ENCODE measurements around the gene DPF3.

Gene DPF3

DNA sequence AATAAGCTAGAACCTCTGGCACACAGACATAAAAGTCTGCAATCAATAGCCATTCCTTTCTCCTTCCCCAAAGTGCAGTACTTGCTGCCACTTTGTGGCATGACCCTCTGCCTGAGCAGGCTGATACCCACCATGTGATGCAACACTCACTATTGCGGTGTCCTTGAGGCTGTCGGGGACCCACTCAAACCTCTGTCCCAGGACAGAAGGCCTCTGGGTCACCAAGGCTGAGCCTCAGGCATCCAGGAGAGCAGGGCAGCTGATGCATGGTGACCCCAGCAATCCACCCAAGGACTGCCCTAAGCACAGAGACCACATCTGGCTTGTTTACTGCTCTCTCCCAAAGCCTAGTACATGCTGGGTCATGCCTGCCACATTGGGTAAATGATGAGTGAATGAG, 114.2 kb downstream of the DPF3 start:
- Mint-ChIP-seq H3K9me3 (peaks cover 22% of the 10 kb centered on the region), H3K4me3 (no peak overlapping the region), H3K4me1 (ENCODE audit: low read depth) (peaks cover 14% of the 10 kb centered on the region), H3K27me3 (ENCODE audit: low read depth) (peaks cover 4% of the 10 kb centered on the region), H3K27ac (no peak overlapping the region), H3K36me3 (ENCODE audit: low read depth) (peaks cover 23% of the 10 kb centered on the region)

DNA sequence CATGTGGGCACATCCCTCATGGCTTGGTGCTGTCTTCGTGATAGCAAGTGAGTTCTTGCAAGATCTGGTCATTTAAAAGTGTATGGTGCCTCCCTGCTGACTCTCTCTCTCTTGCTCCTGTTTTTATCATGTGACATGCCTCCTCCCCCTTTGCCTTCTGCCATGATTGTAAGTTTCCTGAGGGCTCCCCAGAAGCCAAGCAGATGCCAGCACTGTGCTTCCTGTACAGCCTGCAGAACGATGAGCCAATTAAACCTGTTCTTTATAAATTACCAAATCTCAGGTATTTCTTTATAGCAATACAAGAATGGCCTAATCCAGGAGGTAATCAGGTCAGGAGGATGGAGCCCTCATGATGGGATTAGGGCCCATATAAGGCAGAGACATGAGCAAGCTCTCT, 116.3 kb downstream of the DPF3 start:
- H3K9me3 Mint-ChIP-seq, result peaks cover 24% of the 10 kb centered on the region
- no peak overlapping the region for H3K27ac Mint-ChIP-seq
- H3K4me3 Mint-ChIP-seq, result no peak overlapping the region
- peaks cover 18% of the 10 kb centered on the region for H3K4me1 Mint-ChIP-seq (ENCODE audit: low read depth)
- peaks cover 6% of the 10 kb centered on the region for H3K27me3 Mint-ChIP-seq (ENCODE audit: low read depth)
- peaks cover 23% of the 10 kb centered on the region for H3K36me3 Mint-ChIP-seq (ENCODE audit: low read depth)

DNA sequence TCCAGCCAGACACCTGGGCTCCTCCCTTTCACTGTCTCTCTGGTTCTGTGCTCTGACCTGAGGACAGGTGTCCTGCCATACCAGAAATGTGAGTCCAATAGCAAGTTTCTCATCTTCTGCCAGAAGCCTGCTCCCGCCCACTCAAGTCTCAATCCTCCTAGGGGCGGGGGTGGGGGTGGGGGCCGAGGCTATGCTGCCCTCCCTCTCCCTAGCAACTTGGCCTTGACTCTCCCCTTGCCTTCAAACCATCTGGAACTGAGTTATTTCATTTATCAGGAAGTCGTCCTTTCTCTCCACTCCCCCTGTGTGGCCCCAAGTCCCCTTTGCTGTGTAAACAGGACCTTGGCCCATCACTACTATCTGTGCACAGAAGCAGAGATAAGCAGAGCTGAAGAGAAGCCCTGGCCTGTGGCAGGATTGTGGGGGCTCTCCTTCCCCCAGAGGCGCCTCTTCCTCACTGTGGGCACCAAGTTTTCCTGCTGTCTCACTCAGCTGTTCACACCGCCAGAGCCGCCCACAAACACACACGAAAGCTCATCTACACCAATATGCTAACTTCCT, 117.1 kb downstream of the DPF3 start:
- H3K4me1 Mint-ChIP-seq (ENCODE audit: low read depth), result peaks cover 18% of the 10 kb centered on the region
- H3K27me3 Mint-ChIP-seq (ENCODE audit: low read depth), result peaks cover 8% of the 10 kb centered on the region
- no peak overlapping the region for H3K4me3 Mint-ChIP-seq
- H3K36me3 Mint-ChIP-seq (ENCODE audit: low read depth), result peaks cover 24% of the 10 kb centered on the region
- H3K9me3 Mint-ChIP-seq, result peaks cover 26% of the 10 kb centered on the region
- H3K27ac Mint-ChIP-seq, result peak overlapping the region; percentile 3

DNA sequence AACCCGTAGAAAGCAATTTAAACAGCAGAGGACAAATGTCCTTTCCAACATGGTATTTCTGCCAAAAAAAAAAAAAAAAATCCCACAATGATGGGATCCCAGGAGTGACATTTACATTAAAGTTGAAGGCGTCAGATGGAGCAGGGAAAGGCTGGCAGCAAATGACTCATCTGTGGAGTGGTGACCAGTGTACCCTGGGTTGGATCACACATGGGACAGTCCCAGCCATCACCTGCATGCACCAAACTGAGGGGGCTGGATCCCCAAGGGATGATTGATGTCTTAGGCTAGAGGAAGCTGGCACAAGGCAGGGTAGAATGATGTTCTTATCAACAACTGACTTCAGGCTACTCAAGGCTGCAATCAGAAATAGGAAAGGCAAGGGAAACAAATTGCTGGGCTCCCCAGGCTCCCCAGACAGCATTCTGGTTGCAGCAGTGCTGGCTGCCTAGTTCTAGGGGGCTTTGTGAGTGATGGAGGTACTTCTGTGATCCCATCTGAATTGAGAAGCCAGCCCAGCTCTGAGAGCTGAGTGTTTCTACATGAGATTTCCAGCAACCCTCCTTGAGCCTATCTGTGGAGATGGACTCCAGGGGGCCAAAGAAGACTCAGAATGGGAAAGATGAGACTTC, 117.9 kb downstream of the DPF3 start:
- Mint-ChIP-seq H3K36me3 (ENCODE audit: low read depth) (peaks cover 24% of the 10 kb centered on the region), H3K4me1 (ENCODE audit: low read depth) (peaks cover 18% of the 10 kb centered on the region), H3K9me3 (peaks cover 26% of the 10 kb centered on the region), H3K27me3 (ENCODE audit: low read depth) (peaks cover 8% of the 10 kb centered on the region), H3K27ac (no peak overlapping the region), H3K4me3 (no peak overlapping the region)

DNA sequence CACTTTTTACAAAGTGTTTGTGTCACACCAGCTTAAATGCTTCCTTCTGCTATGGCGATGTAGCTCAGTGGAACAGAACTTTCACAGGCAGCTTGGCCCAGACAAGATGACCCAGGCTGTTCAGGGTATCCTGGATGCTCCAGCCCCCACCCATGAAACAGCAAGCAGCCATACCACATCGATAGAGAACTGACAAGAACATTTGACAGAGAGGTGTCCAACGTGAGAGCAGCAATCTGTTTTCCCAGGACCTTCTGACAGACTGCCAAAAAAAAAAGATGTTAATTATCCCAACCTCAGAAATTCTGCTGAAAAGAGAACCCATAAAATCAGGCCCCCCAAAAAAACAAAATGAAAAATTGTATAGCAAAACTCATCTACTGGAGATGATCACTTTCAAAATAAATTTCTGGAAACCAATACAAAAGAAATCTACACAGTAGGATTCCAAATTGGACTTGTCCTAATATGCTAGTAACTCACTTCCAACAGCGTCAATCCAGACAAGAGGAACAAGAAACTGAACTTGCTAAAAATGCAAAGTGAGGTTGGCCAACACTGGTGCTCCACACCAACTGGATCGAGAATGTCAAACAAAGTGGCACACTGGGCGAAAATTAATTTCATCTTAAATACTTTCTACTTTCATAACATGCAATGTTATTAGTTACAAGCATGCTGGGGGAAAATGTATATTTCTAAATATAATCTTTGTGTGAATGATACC, 118.8 kb downstream of the DPF3 start:
- peaks cover 5% of the 10 kb centered on the region for H3K27me3 Mint-ChIP-seq (ENCODE audit: low read depth)
- H3K36me3 Mint-ChIP-seq (ENCODE audit: low read depth), result peaks cover 24% of the 10 kb centered on the region
- peaks cover 22% of the 10 kb centered on the region for H3K9me3 Mint-ChIP-seq
- no peak overlapping the region for H3K27ac Mint-ChIP-seq
- H3K4me1 Mint-ChIP-seq (ENCODE audit: low read depth), result peaks cover 18% of the 10 kb centered on the region
- H3K4me3 Mint-ChIP-seq, result no peak overlapping the region

DNA sequence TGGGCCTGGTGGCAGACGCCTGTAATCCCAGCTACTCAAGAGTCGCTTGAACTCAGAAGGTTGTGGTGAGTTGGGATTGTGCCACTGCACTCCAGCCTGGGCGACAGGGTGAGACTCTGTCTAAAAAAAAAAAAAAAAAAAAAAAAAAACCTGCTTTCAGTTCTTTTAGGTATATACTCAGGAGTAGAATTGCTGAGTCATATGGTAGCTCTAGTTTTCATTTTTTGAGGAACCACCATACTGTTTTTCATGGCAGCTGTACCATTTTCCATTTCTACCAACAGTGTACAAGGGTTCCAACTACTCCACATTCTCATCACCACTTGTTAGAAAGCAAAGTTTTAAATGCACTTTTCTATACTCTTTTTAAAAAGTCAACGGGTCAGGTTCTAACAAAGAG, 119.8 kb downstream of the DPF3 start:
- H3K9me3 Mint-ChIP-seq, result peaks cover 21% of the 10 kb centered on the region
- no peak overlapping the region for H3K27ac Mint-ChIP-seq
- peaks cover 26% of the 10 kb centered on the region for H3K36me3 Mint-ChIP-seq (ENCODE audit: low read depth)
- peaks cover 18% of the 10 kb centered on the region for H3K4me1 Mint-ChIP-seq (ENCODE audit: low read depth)
- no peak overlapping the region for H3K4me3 Mint-ChIP-seq
- peaks cover 4% of the 10 kb centered on the region for H3K27me3 Mint-ChIP-seq (ENCODE audit: low read depth)

DNA sequence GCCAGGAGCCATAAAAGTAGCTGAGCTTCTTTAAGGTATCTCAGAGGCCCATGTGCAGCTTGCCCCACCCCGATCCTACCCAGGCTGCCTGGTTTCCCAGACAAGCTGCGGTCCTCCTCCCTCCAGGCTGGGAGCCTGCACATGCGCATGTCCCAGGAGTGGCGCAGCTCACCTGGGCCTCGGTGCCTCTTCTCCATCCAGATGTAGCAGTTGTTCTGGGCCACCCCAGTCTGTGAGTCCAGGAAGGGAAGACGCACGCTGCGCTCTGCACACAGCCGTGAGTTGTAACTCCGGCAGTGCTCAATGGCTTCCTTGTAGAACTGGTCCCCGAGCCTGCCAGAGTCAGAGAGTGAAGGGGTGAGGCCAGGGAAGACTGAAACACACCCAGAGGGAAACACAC, 122.3 kb downstream of the DPF3 start:
- Mint-ChIP-seq H3K27ac (no peak overlapping the region), H3K9me3 (peaks cover 19% of the 10 kb centered on the region), H3K36me3 (ENCODE audit: low read depth) (peaks cover 28% of the 10 kb centered on the region), H3K4me3 (no peak overlapping the region), H3K4me1 (ENCODE audit: low read depth) (peaks cover 7% of the 10 kb centered on the region), H3K27me3 (ENCODE audit: low read depth) (peaks cover 4% of the 10 kb centered on the region)

DNA sequence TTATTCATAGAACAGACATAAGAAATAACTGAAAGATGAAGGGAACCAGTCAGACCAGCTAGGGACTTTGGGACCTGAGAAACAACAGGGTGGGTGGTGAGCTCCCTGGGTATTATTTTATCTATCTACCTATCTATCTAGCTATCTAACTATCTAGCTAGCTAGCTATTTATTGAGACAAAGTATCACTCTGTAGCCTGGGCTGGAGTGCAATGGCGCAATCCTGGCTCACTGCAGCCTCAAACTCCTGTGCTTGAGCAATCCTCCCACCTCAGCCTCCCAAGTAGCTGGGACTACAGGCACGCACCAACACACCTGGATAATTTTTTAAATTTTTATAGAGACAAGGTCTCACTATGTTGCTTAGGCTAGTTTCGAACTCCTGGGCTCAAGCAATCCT, 127.6 kb downstream of the DPF3 start:
- H3K9me3 Mint-ChIP-seq, result peaks cover 27% of the 10 kb centered on the region
- no peak overlapping the region for H3K4me3 Mint-ChIP-seq
- H3K27me3 Mint-ChIP-seq (ENCODE audit: low read depth), result no peaks in the 10 kb centered on the region
- H3K27ac Mint-ChIP-seq, result no peak overlapping the region
- peaks cover 24% of the 10 kb centered on the region for H3K36me3 Mint-ChIP-seq (ENCODE audit: low read depth)
- no peaks in the 10 kb centered on the region for H3K4me1 Mint-ChIP-seq (ENCODE audit: low read depth)

DNA sequence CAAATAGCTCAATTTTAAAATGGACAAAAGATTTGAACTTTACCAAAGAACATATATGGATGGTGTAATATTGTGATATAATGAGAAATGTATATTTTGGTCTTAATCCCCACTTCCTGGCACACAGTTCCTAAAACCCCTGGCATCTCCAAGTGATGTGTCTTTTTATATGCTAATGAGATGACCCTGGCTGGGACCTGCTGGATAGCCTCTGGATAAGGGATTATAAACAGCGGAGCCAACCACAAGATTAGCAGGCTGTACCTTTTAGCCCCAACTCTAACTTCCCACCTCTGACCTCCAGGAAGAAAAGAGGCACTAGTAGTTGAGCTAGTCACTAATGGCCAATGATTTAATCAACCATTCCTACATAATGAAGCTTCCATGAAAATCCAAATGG, 130.0 kb downstream of the DPF3 start:
- Mint-ChIP-seq H3K4me1 (ENCODE audit: low read depth) (no peaks in the 10 kb centered on the region), H3K4me3 (no peak overlapping the region), H3K27me3 (ENCODE audit: low read depth) (no peaks in the 10 kb centered on the region), H3K9me3 (peaks cover 47% of the 10 kb centered on the region), H3K27ac (no peak overlapping the region), H3K36me3 (ENCODE audit: low read depth) (peaks cover 25% of the 10 kb centered on the region)

DNA sequence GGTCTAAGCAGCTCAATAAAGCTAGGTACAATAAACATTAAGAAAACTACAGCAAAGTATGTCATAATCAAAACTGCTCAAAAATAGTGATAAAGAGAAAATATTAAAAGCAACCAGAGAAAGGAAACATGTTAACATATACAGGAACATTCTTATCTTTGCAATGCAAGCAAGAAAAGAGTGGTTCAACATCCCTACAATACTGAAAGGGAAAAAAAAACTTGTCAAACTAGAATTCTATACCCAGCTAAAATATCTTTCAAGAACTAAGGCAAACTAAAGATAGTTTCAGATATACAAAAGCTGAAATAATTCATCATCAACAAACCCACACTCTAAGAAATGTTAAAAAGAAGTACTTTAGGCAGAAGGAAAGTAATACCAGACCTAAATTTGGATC, 134.2 kb downstream of the DPF3 start:
- no peaks in the 10 kb centered on the region for H3K4me1 Mint-ChIP-seq (ENCODE audit: low read depth)
- no peak overlapping the region for H3K4me3 Mint-ChIP-seq
- H3K9me3 Mint-ChIP-seq, result peaks cover 44% of the 10 kb centered on the region
- H3K27ac Mint-ChIP-seq, result no peak overlapping the region
- peaks cover 17% of the 10 kb centered on the region for H3K36me3 Mint-ChIP-seq (ENCODE audit: low read depth)
- H3K27me3 Mint-ChIP-seq (ENCODE audit: low read depth), result peaks cover 3% of the 10 kb centered on the region

DNA sequence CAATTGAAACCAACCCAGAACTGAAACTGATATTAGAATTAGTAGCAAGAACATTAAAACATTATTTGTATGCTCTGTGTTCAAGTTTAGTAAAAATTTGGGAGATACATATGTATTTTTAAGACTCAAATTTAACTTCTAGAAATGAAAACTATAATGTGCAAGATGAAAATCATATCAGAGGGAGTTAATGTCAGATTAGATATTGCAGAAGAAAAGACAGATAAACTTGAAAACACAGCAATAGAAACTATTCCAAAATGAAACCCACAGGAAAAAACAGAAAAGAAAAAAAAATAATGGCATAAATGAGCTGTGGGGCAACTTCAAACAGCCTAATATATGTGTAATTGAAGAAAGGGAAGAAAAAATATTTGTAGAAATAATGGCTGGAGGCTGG, 134.9 kb downstream of the DPF3 start:
- peaks cover 44% of the 10 kb centered on the region for H3K9me3 Mint-ChIP-seq
- peaks cover 3% of the 10 kb centered on the region for H3K27me3 Mint-ChIP-seq (ENCODE audit: low read depth)
- H3K4me3 Mint-ChIP-seq, result no peak overlapping the region
- H3K4me1 Mint-ChIP-seq (ENCODE audit: low read depth), result no peaks in the 10 kb centered on the region
- peaks cover 20% of the 10 kb centered on the region for H3K36me3 Mint-ChIP-seq (ENCODE audit: low read depth)
- H3K27ac Mint-ChIP-seq, result no peak overlapping the region

DNA sequence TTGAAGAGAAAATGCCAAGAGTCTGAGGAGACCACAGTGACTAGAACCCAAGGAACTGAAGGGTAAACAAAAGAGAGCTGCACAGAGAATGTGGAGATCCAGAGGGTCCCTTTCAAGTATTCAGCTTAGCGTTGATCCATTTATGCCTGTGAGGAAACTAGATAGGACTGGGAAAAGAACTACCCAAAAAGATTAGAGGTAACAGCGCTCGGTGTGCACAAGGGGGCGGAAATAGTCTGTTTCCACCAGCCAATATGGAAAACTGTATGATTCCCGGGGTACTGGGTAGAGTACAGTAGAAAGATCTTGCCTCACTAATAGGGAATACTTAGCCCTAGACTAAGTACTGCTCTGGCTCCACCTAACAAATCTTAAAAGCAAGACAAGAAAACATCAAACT, 135.5 kb downstream of the DPF3 start:
- Mint-ChIP-seq H3K4me3 (no peak overlapping the region), H3K4me1 (ENCODE audit: low read depth) (no peaks in the 10 kb centered on the region), H3K27ac (no peak overlapping the region), H3K27me3 (ENCODE audit: low read depth) (peaks cover 3% of the 10 kb centered on the region), H3K36me3 (ENCODE audit: low read depth) (peaks cover 20% of the 10 kb centered on the region), H3K9me3 (peaks cover 44% of the 10 kb centered on the region)

DNA sequence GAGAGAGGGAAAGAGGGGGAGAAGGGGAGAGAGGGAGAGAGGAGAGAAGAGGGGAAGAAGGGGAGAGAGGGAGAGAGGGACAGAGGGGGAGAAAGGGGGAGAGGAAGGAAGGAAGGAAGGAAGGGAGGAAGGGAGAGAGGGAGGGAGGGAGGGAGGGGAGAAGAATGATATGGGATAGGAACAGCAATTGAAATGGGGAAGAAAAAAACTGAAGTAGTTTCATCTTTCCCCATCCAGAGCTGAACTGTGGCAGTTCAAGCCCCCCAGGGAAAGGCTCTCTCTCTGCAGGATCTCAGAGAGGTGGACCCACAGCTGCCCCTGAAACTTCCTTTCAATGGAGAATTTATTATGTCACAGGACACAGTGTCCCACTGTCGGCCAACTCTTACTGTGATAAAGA, 136.9 kb downstream of the DPF3 start:
- Mint-ChIP-seq H3K4me1 (ENCODE audit: low read depth) (no peaks in the 10 kb centered on the region), H3K4me3 (no peak overlapping the region), H3K27ac (no peak overlapping the region), H3K9me3 (peaks cover 41% of the 10 kb centered on the region), H3K36me3 (ENCODE audit: low read depth) (peaks cover 23% of the 10 kb centered on the region), H3K27me3 (ENCODE audit: low read depth) (peaks cover 3% of the 10 kb centered on the region)

DNA sequence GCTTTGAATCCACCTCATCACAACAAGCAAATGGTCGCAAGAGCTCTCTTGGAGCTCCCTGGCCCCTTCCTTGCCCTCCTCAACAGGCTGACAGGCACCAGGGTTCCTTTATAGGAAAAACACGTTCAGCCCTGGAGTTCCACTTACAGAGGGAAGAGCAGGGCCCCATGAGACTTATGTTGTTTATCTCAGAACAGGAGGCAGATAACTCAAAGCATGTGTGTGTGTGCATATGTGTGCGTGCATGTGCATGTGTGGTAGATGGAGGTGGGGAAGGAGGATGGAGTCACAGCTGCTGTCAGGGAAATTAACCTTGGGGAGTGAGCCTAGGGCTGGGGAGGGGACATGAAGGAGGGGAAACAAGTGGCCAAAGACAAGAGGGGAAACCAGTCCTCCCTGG, 138.1 kb downstream of the DPF3 start:
- H3K27ac Mint-ChIP-seq, result no peak overlapping the region
- peaks cover under 1% of the 10 kb centered on the region for H3K4me1 Mint-ChIP-seq (ENCODE audit: low read depth)
- peaks cover 35% of the 10 kb centered on the region for H3K9me3 Mint-ChIP-seq
- H3K27me3 Mint-ChIP-seq (ENCODE audit: low read depth), result peaks cover 3% of the 10 kb centered on the region
- no peak overlapping the region for H3K4me3 Mint-ChIP-seq
- peaks cover 24% of the 10 kb centered on the region for H3K36me3 Mint-ChIP-seq (ENCODE audit: low read depth)

DNA sequence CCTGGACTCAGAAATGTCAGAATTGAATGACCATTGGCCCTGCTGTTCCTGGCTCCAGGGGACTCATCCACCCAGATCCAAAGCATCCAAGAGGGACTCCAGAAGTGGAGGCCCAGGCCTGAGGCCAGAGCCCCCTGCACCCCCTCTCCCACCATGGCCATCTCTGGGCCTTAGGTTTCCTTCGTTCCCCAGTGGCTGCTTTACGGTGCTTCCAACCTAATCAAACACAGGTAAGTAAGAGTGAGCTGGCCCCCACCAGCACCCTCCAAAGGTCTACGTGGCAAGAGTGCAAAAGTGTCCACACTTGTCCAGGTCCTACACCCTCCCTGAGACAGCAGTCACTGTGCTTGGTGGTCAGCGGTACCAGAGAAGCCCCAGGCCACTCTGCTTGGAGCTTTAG, 139.0 kb downstream of the DPF3 start:
- H3K36me3 Mint-ChIP-seq (ENCODE audit: low read depth), result peaks cover 24% of the 10 kb centered on the region
- peaks cover 3% of the 10 kb centered on the region for H3K27me3 Mint-ChIP-seq (ENCODE audit: low read depth)
- H3K27ac Mint-ChIP-seq, result no peak overlapping the region
- peaks cover 29% of the 10 kb centered on the region for H3K9me3 Mint-ChIP-seq
- H3K4me1 Mint-ChIP-seq (ENCODE audit: low read depth), result peaks cover 1% of the 10 kb centered on the region
- H3K4me3 Mint-ChIP-seq, result no peak overlapping the region

Data from T-helper 1 cell treated with Interleukin-12 subunit alpha and Interleukin-12 subunit beta and Interleukin-4 antibody, amounts not matched to agents 30 μg/mL and 1 μg/mL, for 36 hours (primary cell).